Measurements from ENCODE around the gene TLL1.

- TF ChIP-seq, protein P1, sequence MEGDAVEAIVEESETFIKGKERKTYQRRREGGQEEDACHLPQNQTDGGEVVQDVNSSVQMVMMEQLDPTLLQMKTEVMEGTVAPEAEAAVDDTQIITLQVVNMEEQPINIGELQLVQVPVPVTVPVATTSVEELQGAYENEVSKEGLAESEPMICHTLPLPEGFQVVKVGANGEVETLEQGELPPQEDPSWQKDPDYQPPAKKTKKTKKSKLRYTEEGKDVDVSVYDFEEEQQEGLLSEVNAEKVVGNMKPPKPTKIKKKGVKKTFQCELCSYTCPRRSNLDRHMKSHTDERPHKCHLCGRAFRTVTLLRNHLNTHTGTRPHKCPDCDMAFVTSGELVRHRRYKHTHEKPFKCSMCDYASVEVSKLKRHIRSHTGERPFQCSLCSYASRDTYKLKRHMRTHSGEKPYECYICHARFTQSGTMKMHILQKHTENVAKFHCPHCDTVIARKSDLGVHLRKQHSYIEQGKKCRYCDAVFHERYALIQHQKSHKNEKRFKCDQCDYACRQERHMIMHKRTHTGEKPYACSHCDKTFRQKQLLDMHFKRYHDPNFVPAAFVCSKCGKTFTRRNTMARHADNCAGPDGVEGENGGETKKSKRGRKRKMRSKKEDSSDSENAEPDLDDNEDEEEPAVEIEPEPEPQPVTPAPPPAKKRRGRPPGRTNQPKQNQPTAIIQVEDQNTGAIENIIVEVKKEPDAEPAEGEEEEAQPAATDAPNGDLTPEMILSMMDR (IDR thresholded peaks at IDR 0.05), result no peak
- TF ChIP-seq POLR2A (IDR thresholded peaks at IDR 0.05), result no peak
These were observed 273.9 kb downstream of the TLL1 start for GRCh38 chr4:166146806-166147540.

Measured in body of pancreas (tissue), 4 donors.